GM21825 (cell line): ENCODE data around the gene FBRSL1.
"Not testable (repeated sequence)": the region's sequence is repeated elsewhere in the genome, so short reads cannot be mapped to it uniquely, and the experiment has no call there.

Experiments used
- ATAC-seq: cut with Tn5 transposase; IDR thresholded peaks from one replicate; pipeline ENCODE4 v1.9.1; 2021; ENCODE audit warnings: mild to moderate bottlenecking, moderate library complexity; ENCODE audit not compliant: unreplicated experiment

The FBRSL1 gene

DNA sequence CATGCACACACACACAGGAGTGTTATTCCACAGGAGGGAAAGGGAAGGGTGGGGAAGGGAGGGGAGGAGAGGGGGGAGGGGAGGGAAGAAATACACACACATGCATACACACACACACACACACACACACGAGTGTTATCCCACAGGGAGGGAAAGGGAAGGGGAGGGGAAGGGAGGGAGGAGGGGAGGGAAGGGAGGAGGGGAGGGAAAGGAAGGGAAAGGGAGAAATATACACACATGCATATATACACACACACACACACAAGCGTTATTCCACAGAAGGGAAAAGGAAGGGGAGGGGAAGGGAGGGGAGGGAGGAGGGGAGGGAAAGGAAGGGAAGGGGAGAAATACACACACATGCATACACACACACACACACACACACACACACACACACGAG is 19.6 kb upstream of the FBRSL1 start:
- no peak for ATAC-seq

DNA sequence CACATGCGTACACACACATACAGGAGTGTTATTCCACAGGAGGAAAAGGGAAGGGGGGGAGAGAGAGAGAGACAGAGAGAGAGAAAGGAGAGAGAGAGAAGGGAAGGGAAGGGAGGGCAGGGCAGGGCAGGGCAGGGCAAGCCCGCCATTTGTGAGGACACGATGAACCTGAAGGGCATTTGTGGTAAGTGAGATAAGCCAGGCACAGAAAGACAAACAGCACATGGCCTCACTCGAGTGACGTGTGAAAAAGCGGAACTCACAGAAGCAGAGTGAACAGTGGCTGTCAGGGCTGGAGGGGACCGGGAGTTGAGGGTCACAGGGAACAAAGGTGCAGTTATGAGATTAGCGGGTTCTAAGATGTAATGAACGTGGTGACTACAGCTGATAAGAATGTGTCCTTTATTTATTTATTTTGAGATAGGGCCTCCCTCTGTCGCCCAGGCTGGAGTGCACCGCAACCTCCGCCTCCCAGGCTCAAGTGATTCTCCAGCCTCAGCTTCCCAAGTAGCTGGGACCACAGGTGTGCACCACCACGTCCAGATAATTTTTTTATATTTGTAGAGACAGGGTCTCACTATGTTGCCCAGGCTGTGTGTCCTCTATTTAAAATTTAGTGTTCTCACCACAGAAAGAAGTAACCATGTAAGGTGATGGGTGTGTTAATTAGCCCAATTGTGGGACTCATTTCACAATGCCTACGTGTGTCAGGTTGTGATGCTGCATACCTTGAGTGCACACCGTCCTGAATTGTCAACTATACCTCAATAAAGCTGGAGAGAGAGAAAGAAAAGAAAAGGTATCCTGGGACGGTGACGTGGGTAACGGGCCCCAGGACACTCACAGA is 18.7 kb upstream of the FBRSL1 start:
- no peak for ATAC-seq

DNA sequence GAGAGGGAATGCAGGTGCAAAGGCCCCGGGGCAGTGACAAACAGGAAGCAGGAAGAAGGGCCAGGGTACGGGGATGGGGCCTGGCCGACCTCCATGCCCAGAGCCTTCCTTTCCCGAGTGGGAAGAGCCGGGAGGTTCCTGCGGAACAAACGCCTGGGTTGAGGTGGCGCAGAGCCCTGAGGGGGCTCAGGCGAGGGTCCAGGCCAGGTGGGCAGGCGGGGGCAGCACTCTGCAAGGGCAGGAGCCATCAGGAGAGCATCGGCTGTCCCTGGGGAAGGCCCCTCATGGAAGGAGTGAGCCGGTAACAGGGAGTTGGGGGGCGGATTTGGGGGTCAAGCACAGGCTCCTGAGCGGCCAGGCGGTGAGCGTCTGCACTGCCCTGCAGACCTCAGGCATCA is 18.1 kb upstream of the FBRSL1 start:
- ATAC-seq = no peak

DNA sequence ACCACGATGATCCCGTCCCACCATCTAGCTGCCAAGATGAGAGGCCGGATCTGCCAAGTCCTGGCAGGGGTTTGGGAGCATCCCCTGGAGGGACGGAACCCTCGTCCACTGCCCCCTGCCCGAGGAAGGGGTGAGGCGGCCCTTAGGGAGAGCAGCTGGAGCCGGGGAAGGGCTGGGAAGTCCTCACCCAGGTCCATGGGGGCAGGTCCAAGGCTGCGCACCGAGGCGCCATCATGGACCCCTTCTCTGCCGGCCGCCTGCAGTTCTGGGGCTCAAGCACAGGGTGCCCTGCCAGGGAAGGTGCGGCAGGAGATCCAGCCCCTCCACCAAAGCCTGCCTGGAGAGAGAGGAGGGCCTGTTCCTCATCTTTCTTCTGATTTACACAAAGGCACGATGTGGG is 17.6 kb upstream of the FBRSL1 start:
- ATAC-seq = no peak

DNA sequence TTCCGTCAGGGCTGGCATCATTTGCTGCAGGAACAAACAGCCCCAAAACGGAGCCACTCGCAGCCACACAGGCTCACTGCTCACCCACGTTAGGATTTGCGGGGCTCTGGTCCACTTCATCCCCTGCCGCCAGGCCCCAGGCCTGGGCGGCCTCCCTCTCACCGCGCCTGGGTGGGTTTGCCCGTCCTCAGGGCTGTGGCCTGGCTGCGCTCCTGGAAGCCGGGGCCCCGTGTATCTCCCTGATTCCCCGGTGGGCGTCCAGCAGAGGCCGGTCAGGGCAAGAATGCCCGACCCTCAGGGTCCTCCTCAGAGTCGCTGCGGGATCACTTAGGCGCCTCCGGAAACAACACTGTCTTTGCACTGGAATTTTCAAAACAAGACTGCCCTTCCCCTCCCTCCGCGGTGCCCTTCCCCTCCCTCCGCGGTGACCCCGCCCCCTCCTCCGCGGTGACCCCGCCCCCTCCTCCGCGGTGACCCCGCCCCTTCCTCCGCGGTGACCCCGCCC is 15.7 kb upstream of the FBRSL1 start:
- ATAC-seq = no peak

DNA sequence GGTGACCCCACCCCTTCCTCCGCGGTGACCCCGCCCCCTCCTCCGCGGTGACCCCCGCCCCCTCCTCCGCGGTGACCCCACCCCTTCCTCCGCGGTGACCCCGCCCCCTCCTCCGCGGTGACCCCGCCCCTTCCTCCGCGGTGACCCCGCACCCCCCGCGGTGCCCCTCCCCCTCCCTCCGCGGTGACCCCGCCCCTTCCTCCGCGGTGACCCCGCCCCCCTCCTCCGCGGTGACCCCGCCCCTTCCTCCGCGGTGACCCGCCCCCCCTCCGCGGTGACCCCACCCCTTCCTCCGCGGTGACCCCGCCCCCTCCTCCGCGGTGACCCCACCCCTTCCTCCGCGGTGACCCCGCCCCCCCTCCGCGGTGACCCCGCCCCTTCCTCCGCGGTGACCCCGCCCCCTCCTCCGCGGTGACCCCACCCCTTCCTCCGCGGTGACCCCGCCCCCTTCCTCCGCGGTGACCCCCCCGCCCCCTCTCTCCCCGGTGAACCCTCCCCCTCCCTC is 15.1 kb upstream of the FBRSL1 start:
- ATAC-seq = not testable (repeated sequence)

DNA sequence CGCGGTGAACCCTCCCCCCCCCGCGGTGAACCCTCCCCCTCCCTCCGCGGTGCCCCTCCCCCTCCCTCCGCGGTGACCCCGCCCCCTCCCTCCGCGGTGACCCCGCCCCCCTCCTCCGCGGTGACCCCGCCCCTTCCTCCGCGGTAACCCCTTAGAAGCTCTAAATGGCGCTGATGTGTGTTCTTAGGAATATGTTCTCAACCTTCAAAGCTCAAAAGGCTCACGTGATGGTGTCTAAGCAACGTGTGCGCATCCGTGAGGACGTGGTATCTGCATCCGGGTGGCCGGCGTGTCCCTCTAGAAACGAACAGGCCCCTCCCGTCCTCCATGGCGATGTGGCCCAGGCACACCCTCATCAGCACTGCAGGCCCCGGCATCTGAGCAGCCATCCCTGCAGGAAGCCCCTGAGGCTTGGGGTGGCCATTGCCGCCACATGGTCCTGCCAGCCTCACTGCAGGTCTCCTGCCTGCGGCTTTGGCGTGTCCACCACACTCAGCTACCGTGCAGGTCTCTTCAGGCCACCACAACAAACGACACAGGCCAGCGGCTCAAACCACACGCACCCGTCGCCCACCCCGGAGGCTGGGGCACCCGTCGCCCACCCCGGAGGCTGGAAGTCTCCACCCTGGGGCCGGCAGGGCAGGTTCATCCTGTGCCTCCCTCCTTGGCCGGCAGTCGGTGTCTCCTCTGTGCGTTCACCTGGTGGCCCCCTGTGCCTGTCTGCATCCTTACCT is 14.5 kb upstream of the FBRSL1 start:
- no peak for ATAC-seq

DNA sequence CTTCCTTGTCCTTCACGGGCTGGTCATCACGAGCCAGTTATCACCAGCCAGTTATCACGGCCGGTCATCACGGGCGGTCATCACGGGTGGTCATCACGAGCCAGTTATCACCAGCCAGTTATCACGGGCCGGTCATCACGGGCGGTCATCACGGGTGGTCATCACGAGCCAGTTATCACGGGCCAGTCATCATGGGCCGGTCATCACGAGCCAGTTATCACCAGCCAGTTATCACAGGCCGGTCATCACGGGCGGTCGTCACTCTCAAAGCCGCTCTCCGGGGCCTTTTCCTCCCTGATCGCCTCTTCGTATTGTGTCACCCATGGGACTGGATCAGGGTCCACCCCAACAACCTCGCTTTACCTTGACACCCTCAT is 13.9 kb upstream of the FBRSL1 start:
- no peak for ATAC-seq

DNA sequence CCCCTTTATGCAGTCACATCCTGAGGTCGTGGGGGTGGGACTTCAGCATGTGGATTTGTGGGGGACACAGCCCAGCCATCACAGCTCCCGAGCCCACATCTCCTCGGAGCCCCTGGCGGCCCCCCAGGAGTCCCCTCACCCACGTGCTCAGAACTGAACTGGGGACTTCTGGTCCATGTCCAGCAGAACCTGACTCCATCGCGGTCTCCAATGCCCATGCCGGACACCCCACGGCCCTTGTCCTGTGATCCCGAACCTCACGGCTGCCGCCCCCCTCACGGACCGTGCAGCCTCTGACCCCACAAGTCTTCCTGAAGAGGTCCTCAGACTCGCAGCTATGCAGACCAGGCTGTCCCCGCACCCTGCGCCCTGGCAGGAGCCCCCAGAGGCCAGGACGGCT is 13.5 kb upstream of the FBRSL1 start:
- no peak for ATAC-seq

DNA sequence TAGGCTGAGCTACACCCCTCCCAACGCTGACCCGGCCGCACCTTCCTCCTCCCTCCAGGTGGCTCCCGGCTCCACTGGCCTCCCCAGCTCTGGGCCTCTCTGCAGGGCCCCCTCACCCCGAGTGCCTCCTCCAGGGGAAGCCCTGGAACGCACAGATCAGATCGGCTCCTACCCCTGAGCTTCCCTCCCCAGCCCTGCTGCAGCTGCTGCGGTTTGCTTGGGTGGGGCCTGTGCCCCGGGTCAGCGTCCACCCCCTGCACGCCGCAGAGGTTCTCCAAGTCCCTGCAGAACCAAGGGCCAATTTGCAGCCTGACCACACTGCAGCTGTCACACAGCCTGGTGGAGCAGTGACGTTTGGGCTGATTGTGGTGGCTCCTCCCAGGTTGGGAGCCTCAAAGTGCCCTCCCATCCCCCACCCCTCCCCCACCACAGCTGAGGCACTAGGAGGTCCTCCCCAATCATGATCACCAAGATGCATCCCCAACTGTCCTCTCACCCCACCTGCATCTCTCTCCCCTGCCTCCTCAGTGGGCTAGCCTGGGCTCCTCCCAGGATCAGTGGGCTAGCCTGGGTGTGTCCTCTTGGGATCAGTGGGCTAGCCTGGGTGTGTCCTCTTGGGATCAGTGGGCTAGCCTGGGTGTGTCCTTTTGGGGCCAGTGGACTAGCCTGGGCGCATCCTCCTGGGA is 12.8 kb upstream of the FBRSL1 start:
- ATAC-seq = no peak

DNA sequence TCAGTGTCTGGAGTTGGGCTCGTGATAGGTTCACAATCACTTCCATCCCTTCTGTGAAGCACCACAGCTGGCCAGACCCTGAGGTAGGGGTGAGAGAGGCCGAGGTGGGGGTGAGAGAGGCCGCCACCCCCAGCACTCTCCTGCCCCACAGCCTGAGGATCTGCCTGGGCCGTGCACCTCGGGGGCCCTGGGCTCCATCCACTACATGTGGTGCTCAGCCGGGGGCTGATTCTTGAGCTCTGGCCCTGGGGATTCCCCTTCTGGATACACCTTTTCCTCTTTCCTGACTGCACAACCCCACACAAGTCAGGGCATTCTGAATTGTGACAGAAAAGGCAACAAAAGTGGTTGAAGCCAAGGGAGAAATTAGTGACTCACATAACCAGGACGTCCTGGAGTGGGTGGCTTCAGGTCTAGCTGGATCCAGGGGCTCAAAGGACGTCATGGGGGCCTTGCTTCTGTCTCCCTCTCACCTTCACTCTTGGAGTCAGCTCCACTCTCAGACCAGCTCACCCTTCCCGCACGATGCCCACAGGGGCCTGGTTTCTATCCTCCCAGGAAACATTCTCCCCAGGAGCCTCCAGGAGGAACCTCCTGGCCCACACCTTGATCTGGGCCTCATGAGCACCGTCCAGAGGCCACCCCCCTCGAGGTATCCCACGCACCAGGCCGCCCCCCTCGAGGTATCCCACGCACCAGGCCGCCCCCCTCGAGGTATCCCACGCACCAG is 12.1 kb upstream of the FBRSL1 start:
- ATAC-seq = no peak

DNA sequence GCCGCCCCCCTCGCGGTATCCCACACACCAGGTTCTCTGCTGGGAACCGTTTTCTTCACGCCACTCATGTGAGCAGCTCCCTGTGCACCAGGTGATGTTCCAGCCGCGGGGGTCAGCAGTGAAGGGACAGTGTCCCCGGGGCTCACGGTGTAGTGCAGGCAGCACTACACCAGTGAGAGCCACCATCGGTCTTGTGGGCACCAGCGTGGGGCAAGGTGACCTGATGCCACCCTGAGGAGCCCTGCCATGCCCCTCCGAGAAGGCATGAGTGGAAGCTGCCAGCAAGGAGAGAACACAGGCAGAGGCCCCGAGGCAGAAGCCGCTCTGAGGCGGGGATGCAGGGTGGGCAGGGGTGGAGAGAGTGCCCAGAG is 11.5 kb upstream of the FBRSL1 start:
- no peak for ATAC-seq

DNA sequence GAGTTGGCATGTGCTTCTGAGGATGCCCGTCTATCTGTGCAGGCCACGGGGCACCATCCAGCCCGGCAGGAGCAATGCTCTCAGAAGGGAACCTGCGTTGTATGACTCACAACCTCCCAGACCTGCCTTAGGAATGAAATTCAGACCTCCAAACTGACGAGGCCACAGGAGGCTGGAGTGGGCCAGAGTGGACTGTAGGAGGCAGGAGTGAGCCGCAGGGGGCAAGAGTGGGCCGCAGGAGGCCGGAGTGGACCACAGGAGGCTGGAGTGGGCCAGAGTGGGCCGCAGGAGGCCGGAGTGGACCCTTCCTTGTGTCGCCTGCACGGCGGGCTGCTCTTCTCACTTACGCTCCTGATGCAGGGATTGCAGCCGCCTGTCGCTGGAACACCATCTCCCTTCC is 11.1 kb upstream of the FBRSL1 start:
- no peak for ATAC-seq

DNA sequence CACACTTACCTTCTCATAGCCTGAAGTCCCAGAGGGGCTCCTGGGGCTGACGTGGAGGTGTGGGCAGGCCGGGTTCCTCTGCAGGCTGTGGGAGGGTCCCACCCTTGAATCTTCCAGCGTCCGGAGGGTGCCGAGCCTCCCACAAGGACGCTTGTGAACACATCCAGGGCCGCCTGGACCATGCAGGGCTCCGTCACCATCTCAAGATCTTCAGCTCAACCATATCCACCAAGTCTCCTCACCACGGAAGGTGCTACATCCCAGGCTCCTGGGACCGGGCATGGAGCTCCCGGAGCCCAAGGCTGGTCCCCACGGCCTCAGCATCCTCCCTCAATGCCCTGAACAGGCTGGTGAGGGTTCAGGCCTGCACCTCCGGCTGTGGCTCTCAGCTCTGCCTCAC is 10.7 kb upstream of the FBRSL1 start:
- ATAC-seq = no peak

DNA sequence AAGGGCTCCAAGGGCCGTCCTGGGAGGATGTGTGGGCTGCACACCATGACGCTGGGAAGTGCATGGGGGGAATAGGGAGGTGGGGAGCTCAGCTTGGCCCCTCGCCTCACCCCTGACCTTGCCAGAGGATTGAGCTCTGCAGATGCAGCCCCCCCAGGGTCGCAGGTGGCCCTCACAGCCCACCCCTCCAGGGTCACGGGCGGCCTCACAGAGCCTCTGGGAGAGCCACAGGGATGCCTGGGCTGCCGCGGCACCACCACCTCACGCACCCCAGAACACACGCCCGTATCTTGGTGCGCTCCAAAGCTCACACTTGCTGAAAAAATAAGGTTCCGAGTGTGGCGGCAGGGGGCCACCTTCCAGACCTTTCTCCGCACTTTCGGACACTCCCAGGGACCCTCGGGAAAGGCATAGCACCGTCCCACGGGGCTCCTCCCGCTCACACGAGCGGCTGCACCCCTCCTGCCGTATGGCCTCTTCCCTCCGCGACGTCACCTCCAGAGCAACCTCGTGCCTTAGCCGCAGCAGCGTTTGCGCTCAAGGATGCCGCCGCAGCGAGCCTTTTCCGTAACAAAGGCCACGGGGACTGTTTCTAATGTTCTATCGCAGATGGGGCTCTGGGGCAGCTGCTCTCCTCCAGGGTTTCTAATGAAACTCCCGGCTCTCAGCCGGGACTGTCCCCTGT is 9.9 kb upstream of the FBRSL1 start:
- no peak for ATAC-seq

DNA sequence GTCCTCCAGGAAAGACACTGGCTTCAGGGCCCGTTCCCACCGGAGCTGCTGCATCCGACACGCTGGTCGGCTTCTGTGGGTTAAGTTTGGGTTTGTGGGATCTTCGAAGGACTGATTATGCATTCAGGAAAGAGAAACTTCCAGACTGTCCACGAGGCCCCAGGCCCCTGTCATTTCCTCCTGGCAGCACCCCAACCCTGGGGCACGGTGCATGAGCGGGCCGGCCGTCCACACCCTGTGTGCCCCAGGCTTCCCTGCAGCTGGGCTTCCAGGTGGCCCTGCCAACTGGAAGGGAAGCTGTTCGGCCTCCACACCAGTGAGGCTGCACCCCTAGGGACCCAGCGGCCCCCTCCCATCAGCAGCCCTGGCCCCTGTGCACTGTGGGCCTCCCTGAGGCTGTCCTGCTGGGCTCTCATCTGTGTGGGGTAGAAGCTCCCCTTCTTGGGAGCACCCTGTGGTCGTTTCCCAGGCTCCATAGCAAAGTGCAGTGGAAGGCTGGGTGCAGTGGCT is 9.3 kb upstream of the FBRSL1 start:
- no peak for ATAC-seq

DNA sequence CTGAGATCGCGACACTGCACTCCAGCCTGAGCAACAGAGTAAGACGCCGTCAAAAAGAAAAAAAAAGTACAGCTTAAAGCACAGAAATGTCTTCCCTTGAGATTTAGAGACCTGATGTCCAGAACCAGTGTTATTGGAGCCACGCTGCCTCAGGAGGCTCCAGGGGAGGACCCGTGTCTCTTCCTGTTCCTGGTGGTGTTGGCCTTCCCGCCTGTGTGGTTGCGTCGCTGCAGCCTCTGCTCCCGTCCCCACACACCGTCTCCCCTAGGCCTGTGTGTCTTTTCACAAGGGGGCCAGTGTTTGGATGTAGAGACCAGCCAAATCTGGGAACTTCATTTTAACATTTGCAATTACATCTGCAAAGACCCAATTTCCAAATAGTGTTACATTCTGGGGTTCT is 8.6 kb upstream of the FBRSL1 start:
- ATAC-seq = no peak

DNA sequence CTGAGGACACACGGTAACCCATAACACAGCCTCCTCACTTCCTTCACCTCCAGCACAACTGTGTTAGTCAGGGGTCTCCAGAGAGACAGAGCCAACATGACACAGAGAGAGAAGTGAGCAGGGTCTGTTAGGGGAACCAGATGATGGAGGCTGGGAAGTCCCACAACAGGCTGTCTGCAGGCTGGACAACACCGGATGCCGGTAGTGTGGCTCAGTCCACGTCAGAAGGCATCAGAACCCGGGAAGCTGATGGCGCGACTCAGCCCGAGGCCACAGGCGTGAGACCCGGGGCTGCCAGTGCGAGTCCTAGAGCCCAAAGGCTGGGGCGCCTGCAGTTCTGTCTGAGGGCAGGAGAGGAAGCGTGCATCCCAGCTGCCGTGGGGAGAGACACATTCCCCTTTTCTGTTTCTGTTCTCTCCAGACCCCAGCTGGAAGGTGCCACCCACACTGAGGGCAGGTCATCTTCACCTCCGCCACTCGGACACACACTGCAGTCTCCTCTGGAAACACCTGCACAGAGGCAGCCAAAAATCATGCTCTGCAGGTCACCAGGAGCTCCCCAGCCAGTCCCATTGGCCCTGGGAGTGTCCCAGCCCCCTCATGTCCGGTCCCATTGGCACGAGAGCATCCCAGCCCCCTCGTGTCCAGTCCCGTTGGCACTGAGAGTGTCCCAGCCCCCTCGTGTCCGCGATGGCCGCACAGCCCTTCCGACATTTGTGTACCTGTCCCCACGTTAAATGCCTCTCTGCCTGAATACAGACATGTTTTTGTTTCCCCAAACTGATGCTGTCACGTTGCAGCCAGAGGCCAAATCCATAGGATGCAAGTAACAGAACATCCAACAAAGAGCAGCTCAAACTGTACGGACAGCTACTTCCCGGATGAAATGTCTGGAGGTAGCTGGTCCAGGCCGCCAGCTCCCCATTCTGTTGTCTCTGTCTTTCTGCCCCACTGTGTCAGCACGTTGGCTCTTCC is 7.9 kb upstream of the FBRSL1 start:
- ATAC-seq = no peak

DNA sequence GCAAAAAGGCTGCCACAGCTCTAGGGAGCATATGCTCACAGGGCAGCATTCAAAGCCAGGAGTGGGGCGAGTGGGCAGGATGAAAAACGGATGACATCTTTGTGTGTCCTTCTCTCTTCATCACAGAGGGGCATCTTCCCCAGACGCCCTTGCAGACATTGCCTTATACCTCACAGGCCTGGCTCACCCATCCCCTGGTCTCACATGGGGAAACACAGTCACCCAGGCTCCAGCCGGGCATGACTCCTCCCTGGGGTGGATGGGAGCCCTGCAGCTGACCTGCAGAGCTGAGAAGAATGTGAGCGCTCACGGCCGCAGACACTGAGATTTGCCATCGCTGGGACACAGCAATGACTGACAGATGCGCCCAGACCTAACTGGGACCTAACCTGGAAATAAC is 7.2 kb upstream of the FBRSL1 start:
- ATAC-seq = no peak
